Epithelial cell of proximal tubule (primary cell): ENCODE data around the gene LRP8. TPM values are rescaled to one million over a fixed set of nuclear protein-coding genes. Genes with fewer than 3 reads are reported as not detected.

Experiments
- DNase-seq: peaks from one replicate; pipeline ENCODE4 v3.0.0-alpha.2; 2011; ENCODE audit warnings: low read depth
- H3K4me3 ChIP-seq: 2 replicates; pipeline ENCODE4 v1.5.1; 2011; ENCODE audit warnings: low read depth, mild to moderate bottlenecking, low read length
- CTCF ChIP-seq: conservative IDR thresholded peaks from 2 replicates; pipeline ENCODE4 v1.5.1; 2012; ENCODE audit warnings: low read depth, mild to moderate bottlenecking, low read length
- total RNA-seq: library from RNA; depleted of rRNA; stranded (reverse); fragments of >200 nt; gene quantifications from 2 replicates; pipeline ENCODE4 v1.2.3, GENCODE V29; 2015

Gene LRP8
- total RNA-seq, 1 donor from 2014 or later: 16.1 TPM

- TF ChIP-seq CTCF: peak; percentile 88
- DNase-seq: no peak
- H3K4me3 ChIP-seq: no peak overlapping the region
Observed at GRCh38 chr1:53278298-53278725, 49.6 kb downstream of the LRP8 start.

- no peak overlapping the region for H3K4me3 ChIP-seq
- DNase-seq: no peak
- no peak for TF ChIP-seq CTCF
Observed at GRCh38 chr1:53277326-53277725, 50.5 kb downstream of the LRP8 start.

GRCh38 chr1:53276902-53277281 is 51.0 kb downstream of the LRP8 start:
- no peak overlapping the region for H3K4me3 ChIP-seq
- TF ChIP-seq CTCF: no peak
- no peak for DNase-seq

GRCh38 chr1:53276153-53276901 is 51.5 kb downstream of the LRP8 start:
- TF ChIP-seq CTCF: no peak
- no peak overlapping the region for H3K4me3 ChIP-seq

GRCh38 chr1:53275566-53275965 is 52.3 kb downstream of the LRP8 start:
- H3K4me3 ChIP-seq: no peak overlapping the region
- no peak for DNase-seq
- TF ChIP-seq CTCF: no peak

More at GRCh38 chr1:53276153-53276901, 51.5 kb downstream of the LRP8 start:
- no peak for DNase-seq

- no peak overlapping the region for H3K4me3 ChIP-seq
- no peak for TF ChIP-seq CTCF
- no peak for DNase-seq
Observed at GRCh38 chr1:53274541-53275185, 53.2 kb downstream of the LRP8 start.
